HepG2 (cell line): ENCODE measurements around the gene VCL. TPM values are rescaled to one million over a fixed set of nuclear protein-coding genes. Genes with fewer than 3 reads are reported as not detected.

Source experiments
- BHLHE40 ChIP-seq: IDR thresholded peaks from 2 replicates; pipeline ENCODE4 v1.6.1; 2011; ENCODE audit warnings: low read length, improper control_type of control experiment
- BRCA1 ChIP-seq: sonication (generic); formaldehyde crosslinking; IDR thresholded peaks from 2 replicates; pipeline ENCODE4 v1.4.0; 2020; ENCODE audit warnings: missing genetic modification reagents
- CCDC6 ChIP-seq: sonication (generic); formaldehyde crosslinking; IDR thresholded peaks from 2 replicates; pipeline ENCODE4 v1.8.1; 2022; ENCODE audit warnings: mild to moderate bottlenecking, missing genetic modification reagents, moderate library complexity
- CENPX ChIP-seq: sonication (generic); formaldehyde crosslinking; IDR thresholded peaks from 2 replicates; pipeline ENCODE4 v1.9.0; 2021; ENCODE audit warnings: mild to moderate bottlenecking, missing genetic modification reagents, moderate library complexity
- DBP ChIP-seq: sonication (generic); formaldehyde crosslinking; IDR thresholded peaks from 2 replicates; pipeline ENCODE4 v1.4.0; 2020; ENCODE audit warnings: missing genetic modification reagents; ENCODE audit errors: not compliant biosample characterization
- FOXO4 ChIP-seq: sonication (generic); formaldehyde crosslinking; conservative IDR thresholded peaks from 2 replicates; pipeline ENCODE4 v1.8.1; 2023; ENCODE audit warnings: missing genetic modification reagents
- GABPB1 ChIP-seq: IDR thresholded peaks from 2 replicates; pipeline ENCODE4 v1.6.1; 2016; ENCODE audit warnings: mild to moderate bottlenecking, missing genetic modification reagents, moderate library complexity, missing compliant biosample characterization
- HES4 ChIP-seq: sonication (generic); formaldehyde crosslinking; IDR thresholded peaks from 2 replicates; pipeline ENCODE4 v1.9.0; 2021; ENCODE audit warnings: mild to moderate bottlenecking, missing genetic modification reagents, borderline replicate concordance
- ISL2 ChIP-seq: sonication (generic); formaldehyde crosslinking; IDR thresholded peaks from 2 replicates; pipeline ENCODE4 v1.5.0; 2020; ENCODE audit warnings: missing genetic modification reagents
- KDM5A ChIP-seq: fragments of 200-600 bp; sonication (generic); IDR thresholded peaks from 2 replicates; pipeline ENCODE4 v1.7.0; 2018; ENCODE audit warnings: antibody characterized with exemption, mild to moderate bottlenecking, low read length, borderline replicate concordance
- KDM5B ChIP-seq: sonication (generic); formaldehyde crosslinking; IDR thresholded peaks from 2 replicates; pipeline ENCODE4 v1.4.0; 2020; ENCODE audit warnings: missing genetic modification reagents, mild to moderate bottlenecking, borderline replicate concordance
- MAF1 ChIP-seq: sonication (generic); formaldehyde crosslinking; IDR thresholded peaks from 2 replicates; pipeline ENCODE4 v1.5.0; 2020; ENCODE audit warnings: missing genetic modification reagents, borderline replicate concordance
- MBNL3 ChIP-seq: fragments of 250-450 bp; sonication (Bioruptor Pico); conservative IDR thresholded peaks from 2 replicates; pipeline ENCODE4 v1.8.0; 2022; ENCODE audit warnings: mild to moderate bottlenecking, inconsistent platforms
- NR1H2 ChIP-seq: sonication (generic); formaldehyde crosslinking; IDR thresholded peaks from 2 replicates; pipeline ENCODE4 v1.8.1; 2022; ENCODE audit warnings: low read depth, missing genetic modification reagents, borderline replicate concordance
- PBX3 ChIP-seq: sonication (generic); formaldehyde crosslinking; IDR thresholded peaks from 2 replicates; pipeline ENCODE4 v1.8.1; 2023; ENCODE audit warnings: missing genetic modification reagents, inconsistent platforms, borderline replicate concordance
- REL ChIP-seq: sonication (generic); formaldehyde crosslinking; conservative IDR thresholded peaks from 2 replicates; pipeline ENCODE4 v1.8.0; 2022; ENCODE audit warnings: mild to moderate bottlenecking, missing genetic modification reagents, moderate library complexity
- RFX3 ChIP-seq: IDR thresholded peaks from 2 replicates; pipeline ENCODE4 v1.6.1; 2016; ENCODE audit warnings: missing biosample characterization, missing genetic modification reagents
- SNRNP70 ChIP-seq: fragments of 200-400 bp; formaldehyde crosslinking; IDR thresholded peaks from 2 replicates; pipeline ENCODE4 v1.6.1; 2017; ENCODE audit warnings: mild to moderate bottlenecking, low read depth, low read length, moderate library complexity
- TEAD2 ChIP-seq: sonication (generic); formaldehyde crosslinking; IDR thresholded peaks from 2 replicates; pipeline ENCODE4 v1.9.0; 2021; ENCODE audit warnings: missing genetic modification reagents
- TERF1 ChIP-seq: sonication (generic); formaldehyde crosslinking; IDR thresholded peaks from 2 replicates; pipeline ENCODE4 v1.8.0; 2022; ENCODE audit warnings: mild to moderate bottlenecking, missing genetic modification reagents, moderate library complexity
- ZFP1 ChIP-seq: IDR thresholded peaks from 2 replicates; pipeline ENCODE4 v1.6.1; 2016
- ZNF24 ChIP-seq: fragments of 450-650 bp; IDR thresholded peaks from 2 replicates; pipeline ENCODE4 v1.6.1; 2017; ENCODE audit warnings: antibody characterized with exemption, mild to moderate bottlenecking
- ZNF44 ChIP-seq: sonication (generic); formaldehyde crosslinking; IDR thresholded peaks from 2 replicates; pipeline ENCODE4 v1.5.1; 2020; ENCODE audit warnings: mild to moderate bottlenecking, missing genetic modification reagents
- ZNF724P ChIP-seq: sonication (generic); formaldehyde crosslinking; IDR thresholded peaks from 2 replicates; pipeline ENCODE4 v1.8.0; 2022; ENCODE audit warnings: missing genetic modification reagents, borderline replicate concordance
- ZNF792 ChIP-seq: IDR thresholded peaks from 2 replicates; pipeline ENCODE4 v1.6.1; 2016
- ZNF816 ChIP-seq: sonication (generic); formaldehyde crosslinking; IDR thresholded peaks from 2 replicates; pipeline ENCODE4 v1.8.0; 2022; ENCODE audit warnings: missing genetic modification reagents, mild to moderate bottlenecking, borderline replicate concordance
- ZSCAN9 ChIP-seq: IDR thresholded peaks from 2 replicates; pipeline ENCODE4 v1.6.1; 2016; ENCODE audit warnings: borderline replicate concordance
- polyA plus RNA-seq, 8 experiments: library from polyadenylated mRNA; depleted of rRNA in 3 of 8; stranded (reverse) in 7 of 8; unstranded in 1 of 8; fragments of >200 nt; fragmentation: Illumina TruSeq in 4 of 8; extraction: Trizol in 4 of 8; gene quantifications; 2 replicates each; pipeline versions ENCODE4 v1.2.1 to v1.2.3, GENCODE V29; 2011 to 2016; ENCODE audit warnings: low read depth in 4 of 8, missing spikeins in 1 of 8, mixed read lengths in 1 of 8; ENCODE audit not compliant: insufficient read depth in 1 of 8
- total RNA-seq, 5 experiments: library from RNA; depleted of rRNA; stranded (reverse); fragments of >200 nt; fragmentation: Illumina TruSeq; extraction: Trizol; gene quantifications; 2 replicates each; pipeline ENCODE4 v1.2.3, GENCODE V29; 2016; ENCODE audit warnings: low read depth in 1 of 5

Gene VCL
- total and polyA plus RNA-seq, 2 of the 13 experiments (the other 11 are each of a cell fraction or from before 2014, with no cell fraction given) = 17.3 to 26.9 TPM

- TF ChIP-seq BHLHE40 = no peak
- no peak for TF ChIP-seq RFX3 (CRISPR knock-in tag)
- TF ChIP-seq ZFP1 (CRISPR knock-in tag) = no peak
- no peak for TF ChIP-seq TERF1 (CRISPR knock-in tag)
- TF ChIP-seq NR1H2 = no peak
- TF ChIP-seq GABPB1 (CRISPR knock-in tag) = peak; percentile 66; the same call in 1 of the 2 replicates
- TF ChIP-seq HES4 (CRISPR knock-in tag) = 0 out of 2 replicates have a peak, but pooled peaks have one; percentile 54
- TF ChIP-seq FOXO4 (CRISPR knock-in tag) = no peak
- TF ChIP-seq PBX3 = no peak
- 0 out of 2 replicates have a peak, but pooled peaks have one; percentile 19 for TF ChIP-seq ZSCAN9 (CRISPR knock-in tag)
- TF ChIP-seq TEAD2 = 0 out of 2 replicates have a peak, but pooled peaks have one; percentile 26
- TF ChIP-seq BRCA1 (CRISPR knock-in tag) = no peak
- TF ChIP-seq ISL2 (CRISPR knock-in tag) = peak; percentile 56; the same call in 1 of the 2 replicates
- peak; percentile 81 for TF ChIP-seq KDM5B
- TF ChIP-seq CCDC6 (CRISPR knock-in tag) = 0 out of 2 replicates have a peak, but pooled peaks have one; percentile 15
- TF ChIP-seq ZNF24 = no peak
- no peak for TF ChIP-seq MBNL3 (CRISPR knock-in tag)
- TF ChIP-seq MAF1 = no peak
- no peak for TF ChIP-seq ZNF792
- TF ChIP-seq SNRNP70 = no peak
- TF ChIP-seq CENPX (CRISPR knock-in tag) = no peak
- TF ChIP-seq ZNF816 (CRISPR knock-in tag) = no peak
- no peak for TF ChIP-seq DBP (CRISPR knock-in tag)
- peak; percentile 69; the same call in 1 of the 2 replicates for TF ChIP-seq ZNF724P (CRISPR knock-in tag)
- no peak; the same call in 1 of the 2 replicates for TF ChIP-seq ZNF44
- TF ChIP-seq KDM5A = peak; percentile 4; the same call in 1 of the 2 replicates
- 0 out of 2 replicates have a peak, but pooled peaks have one; percentile 15 for TF ChIP-seq REL (CRISPR knock-in tag)
These were observed 153.3 kb downstream of the VCL start, which contains the start of gene ADK (continued) for GRCh38 chr10:74150990-74151878.
